GM12878 (cell line): ENCODE results near the gene CERK. TPM values are rescaled to one million over a fixed set of nuclear protein-coding genes. Genes with fewer than 3 reads are reported as not detected.

Experiments used
- ATAC-seq: fragments of 200-7000 bp; cut with Tn5 transposase; 3 replicates; pipeline ENCODE4 v1.9.1; 2020; ENCODE audit warnings: mild to moderate bottlenecking, moderate library complexity
- BruUV-seq: library from RNA; stranded (reverse); fragments of 400-500 nt; replicated peaks from 2 replicates; lab custom pipeline; 2021; lab: Mats Ljungman, UMichigan
- CTCF ChIA-PET: fragments of 300-600 bp; sonication (Branson Sonifier 250); formaldehyde crosslinking; extraction: SDS; loops from one replicate; lab custom pipeline; 2021; ENCODE audit warnings: inconsistent platforms; lab: Yijun Ruan, JAX
- POLR2A ChIA-PET: fragments of 350-600 bp; formaldehyde crosslinking; extraction: SDS; loops from one replicate; lab custom pipeline; 2021; ENCODE audit warnings: inconsistent platforms; lab: Charles Lee
- RAD21 ChIA-PET: fragments of 300-600 bp; sonication (Branson Sonifier 250); formaldehyde crosslinking; loops from one replicate; lab custom pipeline; 2023; ENCODE audit warnings: antibody characterized with exemption; ENCODE audit not compliant: unreplicated experiment; lab: Charles Lee
- SMC1A ChIA-PET: fragments of 300-600 bp; sonication (Branson Sonifier 250); formaldehyde crosslinking; loops from one replicate; lab custom pipeline; 2023; ENCODE audit not compliant: unreplicated experiment, uncharacterized antibody; lab: Charles Lee
- DNase-seq: peaks from one replicate; pipeline ENCODE4 v3.0.0-alpha.2; 2011; ENCODE audit warnings: low read depth, low spot score
- FAIRE-seq: peaks from 3 replicates; lab custom pipeline; 2011; peaks lifted over from hg19 to GRCh38; lab: Jason Lieb, UNC
- H2AFZ ChIP-seq: 2 replicates; pipeline ENCODE4 v1.6.0; 2011; ENCODE audit warnings: low read depth, low read length, control low read depth; ENCODE audit not compliant: control insufficient read depth
- H3K27ac ChIP-seq: 2 replicates; pipeline ENCODE4 v1.5.1; 2011; ENCODE audit warnings: control low read depth; ENCODE audit not compliant: control insufficient read depth, insufficient read depth
- H3K27me3 ChIP-seq, 2 experiments: replicated peaks in 1 of 2; 2 replicates each; pipeline versions ENCODE4 v1.6.0 to v1.6.1; 2011; ENCODE audit warnings: low read length in 1 of 2; ENCODE audit not compliant: control insufficient read depth in 2 of 2, insufficient read depth in 2 of 2
- H3K36me3 ChIP-seq, 2 experiments: 2 replicates each; pipeline ENCODE4 v1.5.1; 2011; ENCODE audit warnings: low read length in 1 of 2; ENCODE audit not compliant: control insufficient read depth in 2 of 2, insufficient read depth in 2 of 2
- H3K4me1 ChIP-seq: 2 replicates; pipeline ENCODE4 v1.6.1; 2011; ENCODE audit warnings: mild to moderate bottlenecking, low read length, moderate library complexity, mixed read lengths; ENCODE audit not compliant: control insufficient read depth, insufficient read depth
- H3K4me2 ChIP-seq: 2 replicates; pipeline ENCODE4 v1.6.0; 2011; ENCODE audit warnings: control low read depth; ENCODE audit not compliant: control insufficient read depth, insufficient read depth
- H3K4me3 ChIP-seq: fragments of 200-600 bp; sonication (generic); 2 replicates; pipeline ENCODE4 v1.5.1; 2016
- H3K79me2 ChIP-seq: 2 replicates; pipeline ENCODE4 v1.6.0; 2011; ENCODE audit warnings: low read length; ENCODE audit not compliant: control insufficient read depth, insufficient read depth
- H3K9ac ChIP-seq: 2 replicates; pipeline ENCODE4 v1.8.0; 2011; ENCODE audit warnings: low read length, control low read depth, mixed read lengths; ENCODE audit not compliant: control insufficient read depth, insufficient read depth
- H3K9me3 ChIP-seq: replicated peaks from 3 replicates; pipeline ENCODE4 v1.5.1; 2011; ENCODE audit warnings: mild to moderate bottlenecking, low read length; ENCODE audit not compliant: control insufficient read depth, insufficient read depth
- H4K20me1 ChIP-seq: 2 replicates; pipeline ENCODE4 v1.6.0; 2011; ENCODE audit not compliant: control insufficient read depth, insufficient read depth
- BCL3 ChIP-seq: IDR thresholded peaks from 2 replicates; pipeline ENCODE4 v1.6.1; 2011; ENCODE audit warnings: borderline replicate concordance, low read depth, mild to moderate bottlenecking, moderate library complexity, low read length; ENCODE audit not compliant: insufficient read depth, poor library complexity, severe bottlenecking
- CBX3 ChIP-seq: fragments of 200-600 bp; sonication (generic); IDR thresholded peaks from 2 replicates; pipeline ENCODE4 v1.6.1; 2016; ENCODE audit warnings: low read depth, borderline replicate concordance
- FOXK2 ChIP-seq: fragments of 450-650 bp; IDR thresholded peaks from 2 replicates; pipeline ENCODE4 v1.6.1; 2017; ENCODE audit warnings: mild to moderate bottlenecking, moderate library complexity
- HCFC1 ChIP-seq: fragments of 150-350 bp; IDR thresholded peaks from 2 replicates; pipeline ENCODE4 v1.6.1; 2014; ENCODE audit warnings: low read length
- NR2F1 ChIP-seq: fragments of 450-650 bp; conservative IDR thresholded peaks from 2 replicates; pipeline ENCODE4 v1.6.1; 2017; ENCODE audit warnings: mild to moderate bottlenecking
- PML ChIP-seq: IDR thresholded peaks from 2 replicates; pipeline ENCODE4 v1.6.1; 2012; ENCODE audit warnings: low read length, inconsistent platforms
- RELA ChIP-seq: fragments of 450-650 bp; IDR thresholded peaks from 2 replicates; pipeline ENCODE4 v1.8.0; 2014; ENCODE audit warnings: borderline replicate concordance; ENCODE audit not compliant: partially characterized antibody
- WGBS: methylation state at CpG from one replicate; pipeline ENCODE4 v1.1.6; 2016; ENCODE audit warnings: low lambda C conversion rate; ENCODE audit not compliant: insufficient replicate concordance, insufficient coverage; ENCODE audit errors: missing lambda C conversion rate; 5-methylcytosine and 5-hydroxymethylcytosine counted together
- in situ Hi-C: fragments of 300-500 bp; cut with MboI; formaldehyde crosslinking; loops from 9 replicates; pipeline ENCODE4 v1.14.3; 2018; ENCODE audit warnings: mixed read lengths
- intact Hi-C: fragments of 100-400 bp; cut with micrococcal nuclease; formaldehyde crosslinking; loops from one replicate; pipeline ENCODE4 v1.14.2; 2022; ENCODE audit not compliant: unreplicated experiment
- polyA plus RNA-seq, 11 experiments: library from polyadenylated mRNA; depleted of rRNA in 4 of 11; unstranded in 6 of 11; stranded (reverse) in 5 of 11; fragments of >200 nt; fragmentation: Nextera tagmentation in 4 of 11; fragmentation: Illumina TruSeq in 1 of 11; extraction: Ambion mirVana in 4 of 11; extraction: Trizol in 1 of 11; gene quantifications; 1 replicate in 1 of 11; 2 replicates in 10 of 11; pipeline versions ENCODE4 v1.2.1 to v1.2.3, GENCODE V29; 2011 to 2016; ENCODE audit warnings: inconsistent platforms in 2 of 11, missing spikeins in 2 of 11, low read depth in 1 of 11
- total RNA-seq, 4 experiments: library from RNA; depleted of rRNA in 3 of 4; stranded (reverse); fragments of >200 nt in 3 of 4; fragmentation: Illumina TruSeq in 1 of 4; extraction: Trizol in 1 of 4; gene quantifications; 2 replicates each; pipeline versions ENCODE4 v1.2.1 to v1.2.3, GENCODE V29; 2013 to 2021

The CERK gene
- total and polyA plus RNA-seq, 10 of the 15 experiments (the other 5 are each of a cell fraction or from before 2014, with no cell fraction given): 4.0 to 41.1 (median 30.2) TPM

GRCh38 chr22:46721501-46722085, 16.5 kb downstream of the CERK start (continued):
- TF ChIP-seq HCFC1 (no peak), RELA (no peak), FOXK2 (no peak), PML (no peak), BCL3 (no peak)
- TF ChIP-seq, all 136 proteins: peak for 0

- Histone ChIP-seq H3K79me2 (no peaks in the 10 kb centered on the region), H3K36me3 (peaks cover 6 to 20% of the 10 kb centered on the region in 2 experiments; a peak in 3 of 4 replicates), H2AFZ (no peak overlapping the region), H3K4me3 (no peak overlapping the region), H4K20me1 (no peaks in the 10 kb centered on the region), H3K27me3 (no peaks in the 10 kb centered on the region), H3K4me1 (no peaks in the 10 kb centered on the region), H3K9ac (no peak overlapping the region), H3K27ac (no peak overlapping the region), H3K4me2 (no peak overlapping the region), H3K9me3 (no peaks in the 10 kb centered on the region)
- intact Hi-C loops: no loop called here
- ATAC-seq (no peak; the same call in 2 of the 3 replicates), DNase-seq (no peak), FAIRE-seq (no peak)
- peak; percentile 34; the same call in 1 of the 2 replicates for TF ChIP-seq NR2F1
- TF ChIP-seq CBX3: no peak
- no TSS peak for BruUV-seq
- POLR2A ChIA-PET: no interaction called here
- CTCF ChIA-PET: no interaction called here
- SMC1A ChIA-PET: interaction anchor here (1.3 kb wide), 1 partner anchor 11 kb away, joined by 5 read pairs; no protein-coding TSS in a partner anchor
- RAD21 ChIA-PET: no interaction called here
- 86% methylated on average over 11 of the region's 11 CpGs for WGBS
- in situ Hi-C loops: no loop called here
Measured at GRCh38 chr22:46719921-46720320, 18.1 kb downstream of the CERK start.
